VCaP (cell line): ENCODE data around the gene PCSK6.

Experiments
- H3K27ac ChIP-seq: fragments of 450-650 bp; 2 replicates; pipeline ENCODE4 v1.5.1; 2017
- CTCF ChIP-seq: fragments of 450-650 bp; conservative IDR thresholded peaks from 2 replicates; pipeline ENCODE4 v1.5.1; 2017; ENCODE audit warnings: mild to moderate bottlenecking, moderate library complexity

The PCSK6 gene

GRCh38 chr15:101461097-101461496 is 28.4 kb downstream of the PCSK6 start:
- TF ChIP-seq CTCF, result no peak

GRCh38 chr15:101459579-101460300 is 29.8 kb downstream of the PCSK6 start:
- TF ChIP-seq CTCF, result no peak
- H3K27ac ChIP-seq, result no peak overlapping the region

More at GRCh38 chr15:101461097-101461496, 28.4 kb downstream of the PCSK6 start:
- H3K27ac ChIP-seq, result no peak overlapping the region

- no peak for TF ChIP-seq CTCF
- no peak overlapping the region for H3K27ac ChIP-seq
These were observed 30.5 kb downstream of the PCSK6 start for GRCh38 chr15:101458908-101459578.

- H3K27ac ChIP-seq, result no peak overlapping the region
- TF ChIP-seq CTCF, result no peak
These were observed 31.2 kb downstream of the PCSK6 start for GRCh38 chr15:101458158-101458900.

GRCh38 chr15:101457696-101458095 is 31.8 kb downstream of the PCSK6 start:
- no peak overlapping the region for H3K27ac ChIP-seq
- TF ChIP-seq CTCF, result no peak

GRCh38 chr15:101456057-101456739 is 33.3 kb downstream of the PCSK6 start:
- no peak overlapping the region for H3K27ac ChIP-seq
- TF ChIP-seq CTCF, result no peak
